Stimulated activated CD8-positive, alpha-beta memory T cell treated with anti-CD3 and anti-CD28 coated beads, Interleukin-7, amount 100 ng/mL, for 48 hours (primary cell): ENCODE measurements around the gene SNRPD2.
"Not testable (repeated sequence)": the region's sequence is repeated elsewhere in the genome, so short reads cannot be mapped to it uniquely, and the experiment has no call there.

Experiments used
- DNase-seq, 2 donors: peaks; one replicate each; pipeline ENCODE4 v3.0.0-alpha.2; 2020; ENCODE audit warnings: low read depth in 1 of 2; ENCODE audit errors: extremely low read depth in 1 of 2

SNRPD2 gene

GRCh38 chr19:45705710-45706415, 14.1 kb upstream of the SNRPD2 start:
- no peak for DNase-seq

GRCh38 chr19:45705115-45705514, 13.4 kb upstream of the SNRPD2 start:
- DNase-seq, result no peak

DNA sequence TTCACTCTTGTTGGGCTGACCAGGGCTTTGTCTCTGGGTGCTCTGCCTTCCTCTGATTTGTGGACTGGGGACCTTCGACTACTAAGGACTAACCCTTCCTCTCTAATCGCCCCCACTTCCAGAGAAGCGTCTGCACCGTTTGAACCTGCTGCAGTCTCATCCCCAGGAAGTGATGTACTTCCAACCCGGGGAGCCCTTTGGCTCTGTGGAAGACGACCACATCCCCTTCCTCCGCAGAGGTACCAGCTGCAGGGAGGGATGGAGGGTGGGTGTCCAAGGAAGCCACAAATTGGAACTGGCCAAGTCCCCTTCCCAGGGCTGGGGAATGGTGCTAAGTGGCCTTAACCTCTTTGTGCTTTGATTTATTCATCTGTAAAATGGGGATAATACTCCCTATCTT, 9.9 kb upstream of the SNRPD2 start:
- no peak for DNase-seq

- DNase-seq, result peak in 1 of 2 donors; percentile 62
These were observed 1.5 kb upstream of the SNRPD2 start for GRCh38 chr19:45693106-45693788.

- peak; percentile 93 to 99 for DNase-seq
These were observed 693 bp upstream of the SNRPD2 start, which contains the start of gene QPCTL for GRCh38 chr19:45692187-45693105. Gene QPCTL, plus strand, starts transcription at chr19:45692666. Its CDS starts 38 bp downstream, at chr19:45692704.

GRCh38 chr19:45687599-45687998, 4.2 kb downstream of the SNRPD2 start:
- DNase-seq, result no peak

DNA sequence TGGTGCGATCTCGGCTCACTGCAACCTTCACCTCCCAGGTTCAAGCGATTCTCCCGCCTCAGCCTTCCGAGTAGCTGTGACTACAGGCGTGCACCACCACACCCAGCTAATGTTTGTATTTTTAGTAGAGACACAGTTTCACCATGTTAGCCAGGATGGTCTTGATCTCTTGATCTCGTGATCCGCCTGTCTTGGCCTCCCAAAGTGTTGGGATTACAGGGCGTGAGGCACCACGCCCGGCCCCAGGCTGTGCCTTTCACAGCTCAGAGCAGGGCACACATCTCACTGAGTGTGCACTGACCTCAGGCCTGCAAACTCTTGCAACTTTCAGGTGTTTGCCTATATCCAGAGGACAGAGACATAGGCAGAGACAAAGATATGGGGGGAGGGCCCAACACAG, 6.7 kb downstream of the SNRPD2 start:
- not testable (repeated sequence) for DNase-seq

GRCh38 chr19:45682908-45683307, 8.8 kb downstream of the SNRPD2 start:
- DNase-seq, result no peak

- DNase-seq, result no peak
These were observed 9.6 kb downstream of the SNRPD2 start for GRCh38 chr19:45682117-45682516.

- DNase-seq, result peak; percentile 72 to 75
These were observed 10.2 kb downstream of the SNRPD2 start for GRCh38 chr19:45681391-45682015.

DNA sequence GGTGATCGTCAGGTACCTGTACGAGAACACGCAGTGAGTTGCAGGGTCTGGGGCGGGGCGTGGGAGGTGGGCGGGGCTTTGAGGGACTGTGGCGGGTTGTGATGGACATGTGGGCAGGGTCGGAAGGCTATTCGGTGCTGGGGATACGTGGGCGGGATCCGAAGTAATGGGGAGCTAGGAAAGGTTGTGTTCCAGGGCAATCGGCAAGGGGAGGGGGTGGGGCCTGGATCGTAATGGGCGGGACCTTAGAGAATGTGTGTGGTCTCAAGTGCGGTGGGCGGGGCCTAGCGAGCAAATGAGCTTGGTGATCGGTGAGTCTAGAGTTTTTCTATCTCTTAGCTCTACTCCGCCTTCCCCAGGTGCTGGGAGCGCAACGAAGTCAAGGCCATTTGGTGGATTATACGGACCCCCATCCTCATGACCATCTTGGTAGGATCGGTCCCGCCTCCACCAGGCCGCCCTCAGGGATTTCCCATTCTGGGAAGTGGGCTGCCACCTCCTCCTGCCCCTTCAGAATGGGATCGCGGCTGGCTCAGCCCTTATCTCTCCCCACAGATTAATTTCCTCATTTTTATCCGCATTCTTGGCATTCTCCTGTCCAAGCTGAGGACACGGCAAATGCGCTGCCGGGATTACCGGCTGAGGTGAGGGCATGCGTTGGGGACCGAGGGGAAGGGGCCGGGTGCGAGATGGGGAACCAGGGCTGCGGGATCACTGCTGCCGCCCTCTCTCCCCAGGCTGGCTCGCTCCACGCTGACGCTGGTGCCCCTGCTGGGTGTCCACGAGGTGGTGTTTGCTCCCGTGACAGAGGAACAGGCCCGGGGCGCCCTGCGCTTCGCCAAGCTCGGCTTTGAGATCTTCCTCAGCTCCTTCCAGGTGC, 14.2 kb downstream of the SNRPD2 start:
- DNase-seq, result peak; percentile 45 to 88

DNA sequence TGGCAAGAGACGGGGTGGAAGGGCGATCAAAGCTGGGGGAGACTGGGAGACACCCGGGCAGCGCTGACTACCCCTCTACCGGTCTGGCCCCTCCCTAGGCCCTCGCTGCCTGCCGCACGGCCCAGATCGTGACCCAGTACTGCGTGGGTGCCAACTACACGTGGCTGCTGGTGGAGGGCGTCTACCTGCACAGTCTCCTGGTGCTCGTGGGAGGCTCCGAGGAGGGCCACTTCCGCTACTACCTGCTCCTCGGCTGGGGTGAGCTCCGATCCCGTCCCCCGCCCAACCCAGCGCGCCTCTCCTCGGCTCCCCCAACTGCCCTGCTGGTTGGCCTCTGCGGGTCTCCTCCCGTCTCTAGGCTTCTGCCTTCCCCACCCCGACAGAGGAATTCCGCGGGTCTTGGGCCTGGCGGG, 14.9 kb downstream of the SNRPD2 start:
- peak in 1 of 2 donors; percentile 48 for DNase-seq

DNA sequence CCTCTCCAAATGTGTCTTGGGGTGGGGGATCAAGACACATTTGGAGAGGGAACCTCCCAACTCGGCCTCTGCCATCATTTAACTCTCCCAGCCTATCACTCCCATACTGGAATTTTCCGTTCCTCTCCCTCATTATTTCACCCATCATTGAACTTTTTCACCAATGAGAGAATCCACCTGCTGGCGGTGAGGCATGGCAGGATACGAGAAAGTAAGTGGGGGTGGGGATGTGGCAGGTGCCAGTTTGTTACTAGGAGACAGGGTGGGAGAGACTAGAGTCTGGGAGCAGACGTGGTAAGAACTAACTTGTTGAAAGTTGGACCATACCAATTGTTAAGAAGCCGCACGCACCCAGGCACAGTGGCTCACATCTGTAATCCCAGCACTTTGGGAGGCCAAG, 16.8 kb downstream of the SNRPD2 start:
- no peak for DNase-seq

DNA sequence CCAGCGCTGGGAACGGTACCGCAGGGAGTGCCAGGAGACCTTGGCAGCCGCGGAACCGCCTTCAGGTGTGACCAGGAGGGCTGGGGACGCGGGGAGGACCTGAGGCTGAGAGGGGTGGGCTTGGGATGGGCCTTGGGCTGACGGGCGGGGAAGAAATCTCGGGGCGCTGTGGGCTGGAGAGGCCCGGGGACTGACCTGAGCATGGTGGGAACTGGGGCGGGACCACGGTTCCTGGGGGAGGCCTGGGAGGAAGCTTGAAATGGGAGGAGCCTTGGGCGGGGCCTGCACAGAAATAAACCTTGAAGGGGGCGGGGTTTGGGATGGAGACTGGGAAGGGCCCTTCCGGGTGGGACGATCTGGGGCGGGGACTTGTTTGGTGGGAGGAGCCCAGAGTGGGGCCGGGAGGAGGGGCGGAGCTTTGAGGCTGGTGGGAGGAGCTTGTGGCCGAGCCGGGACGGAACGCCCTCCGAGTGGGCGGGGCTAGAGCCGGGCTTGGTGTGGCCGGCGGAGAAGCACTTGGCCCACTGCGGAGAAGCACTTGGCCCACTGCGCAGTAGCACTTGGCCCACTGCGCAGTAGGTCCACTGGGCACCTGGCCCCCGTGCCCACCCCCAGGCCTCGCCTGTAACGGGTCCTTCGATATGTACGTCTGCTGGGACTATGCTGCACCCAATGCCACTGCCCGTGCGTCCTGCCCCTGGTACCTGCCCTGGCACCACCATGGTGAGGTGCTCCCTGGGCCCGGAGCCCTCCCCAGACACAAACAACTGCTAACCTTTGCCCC, 20.9 kb downstream of the SNRPD2 start:
- peak in 1 of 2 donors; percentile 65 for DNase-seq

DNA sequence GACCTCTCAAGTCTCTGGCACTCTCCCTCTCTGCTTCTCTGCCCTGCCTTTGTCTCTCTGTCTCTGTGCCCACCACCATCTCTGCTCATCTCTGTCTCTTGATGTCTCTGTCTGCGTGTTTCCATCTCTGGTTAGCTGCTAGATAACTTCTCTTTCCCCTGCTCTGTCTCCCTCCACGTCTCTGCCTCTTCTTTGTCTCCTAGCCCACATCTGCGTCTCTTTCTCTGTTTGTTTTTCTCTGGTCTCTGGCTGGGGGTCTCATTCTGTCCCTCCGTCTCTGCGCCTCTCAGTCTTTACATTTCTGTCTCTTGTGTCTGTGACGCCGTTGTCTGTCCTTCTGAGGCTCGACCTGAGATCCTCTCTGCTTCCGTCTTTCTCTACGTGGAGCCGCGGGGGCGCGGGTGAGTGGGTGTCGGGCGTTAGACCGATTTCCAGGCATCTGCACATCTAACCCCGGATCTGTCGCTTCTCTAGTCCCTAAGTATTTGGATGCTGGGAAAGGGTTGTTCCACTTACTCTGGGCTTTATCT, 23.3 kb downstream of the SNRPD2 start:
- no peak for DNase-seq

GRCh38 chr19:45667620-45668341, 24.0 kb downstream of the SNRPD2 start, which contains the start of gene GIPR:
Gene GIPR, plus strand, starts transcription at chr19:45668221. Its CDS starts 1,300 bp downstream, at chr19:45669521.
- DNase-seq, result peak in 1 of 2 donors; percentile 72

DNA sequence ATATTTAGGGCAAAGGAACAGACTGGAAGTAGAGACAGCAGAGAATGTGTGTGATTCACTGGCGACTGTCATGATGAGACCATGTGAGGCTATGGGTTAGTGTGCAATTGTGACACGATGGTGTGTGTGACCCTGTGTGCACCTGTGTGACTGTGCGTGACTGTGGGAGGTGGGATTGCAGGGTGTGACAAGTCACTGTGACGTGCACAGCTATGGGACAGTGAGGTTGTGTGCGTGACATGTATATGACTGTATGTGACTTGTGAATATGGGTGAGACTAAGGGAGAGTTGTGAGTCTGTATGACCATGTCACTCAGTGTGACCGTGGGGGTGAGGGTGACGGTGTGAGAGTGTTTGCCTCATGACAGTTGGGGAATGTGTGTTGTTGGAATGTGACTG, 27.2 kb downstream of the SNRPD2 start:
- DNase-seq, result no peak

- DNase-seq, result no peak
These were observed 28.0 kb downstream of the SNRPD2 start for GRCh38 chr19:45663800-45664199.
